ENCODE results near the gene MOG. TPM values are rescaled to one million over a fixed set of nuclear protein-coding genes. Genes with fewer than 3 reads are reported as not detected.

MOG gene
- total RNA-seq, 2 experiments from 2014 or later: not detected

DNA sequence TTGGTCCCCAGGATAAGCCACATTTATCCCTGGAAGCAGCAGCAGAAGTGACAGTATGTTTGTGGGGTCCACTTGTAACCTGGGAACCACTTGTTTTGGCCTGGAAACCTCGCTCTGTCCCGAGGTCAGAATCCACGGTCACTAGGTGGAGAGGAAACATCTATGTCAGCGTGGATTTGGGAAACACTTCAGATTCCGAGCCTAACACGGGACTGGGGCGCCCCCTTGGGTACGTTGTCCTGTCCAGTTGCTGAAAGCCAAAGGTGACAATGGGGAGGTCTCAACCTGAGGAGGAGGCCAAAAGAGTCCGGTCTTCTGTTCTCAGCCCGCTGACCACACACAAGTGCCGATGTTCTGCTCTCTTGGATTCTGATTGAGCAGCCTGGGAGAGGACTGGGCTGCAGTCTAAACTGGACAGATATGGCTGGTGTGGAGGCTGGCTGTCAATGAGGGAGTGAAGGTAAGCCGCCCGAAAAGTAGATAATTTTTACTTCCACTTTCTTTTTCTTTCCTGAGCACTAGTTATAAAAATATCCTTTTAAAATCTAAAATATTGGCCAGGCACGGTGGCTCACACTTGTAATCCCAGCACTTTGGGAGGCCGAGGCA lies 28.9 kb downstream of the MOG start:
- Mint-ChIP-seq H3K36me3 (ENCODE audit: low read depth) (no peaks in the 10 kb centered on the region), H3K9me3 (no peaks in the 10 kb centered on the region), H3K27ac (no peak overlapping the region), H3K4me1 (ENCODE audit: low read depth) (peaks cover 3% of the 10 kb centered on the region), H3K27me3 (ENCODE audit: low read depth) (no peaks in the 10 kb centered on the region), H3K4me3 (no peak overlapping the region)
- CTCF ChIA-PET: no interaction called here
- intact Hi-C loops (cut with micrococcal nuclease): no loop called here
- no peak for DNase-seq

DNA sequence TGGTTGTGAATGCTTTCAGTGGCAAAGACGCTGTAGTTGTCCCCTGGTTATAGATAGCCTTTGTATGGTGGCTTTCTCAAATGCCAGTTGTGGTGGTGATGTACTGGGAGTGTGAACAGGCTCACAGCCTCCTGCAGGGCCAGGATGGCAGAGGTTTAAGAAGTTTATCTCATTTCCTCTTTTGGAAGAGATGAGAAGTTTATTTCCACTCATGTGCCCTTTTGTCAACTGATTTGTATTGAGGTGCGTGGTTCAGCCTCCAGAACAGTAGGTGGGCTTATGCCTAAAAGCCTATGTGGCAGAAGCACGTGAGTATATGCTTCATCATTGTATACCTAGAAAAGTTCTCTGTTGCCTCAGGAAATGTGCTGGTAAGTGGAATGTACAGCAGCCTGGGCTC lies 37.7 kb downstream of the MOG start:
- no peaks in the 10 kb centered on the region for H3K4me1 Mint-ChIP-seq (ENCODE audit: low read depth)
- H3K27me3 Mint-ChIP-seq (ENCODE audit: low read depth): no peaks in the 10 kb centered on the region
- no peaks in the 10 kb centered on the region for H3K36me3 Mint-ChIP-seq (ENCODE audit: low read depth)
- DNase-seq: no peak
- H3K4me3 Mint-ChIP-seq: no peak overlapping the region
- intact Hi-C loops (cut with micrococcal nuclease): no loop called here
- peaks cover 5% of the 10 kb centered on the region for H3K9me3 Mint-ChIP-seq
- CTCF ChIA-PET: interaction anchor here (2.2 to 2.3 kb wide), 2 partner anchors 45 to 54 kb away, joined by 6 to 10 read pairs; no protein-coding TSS in a partner anchor
- H3K27ac Mint-ChIP-seq: no peak overlapping the region

DNA sequence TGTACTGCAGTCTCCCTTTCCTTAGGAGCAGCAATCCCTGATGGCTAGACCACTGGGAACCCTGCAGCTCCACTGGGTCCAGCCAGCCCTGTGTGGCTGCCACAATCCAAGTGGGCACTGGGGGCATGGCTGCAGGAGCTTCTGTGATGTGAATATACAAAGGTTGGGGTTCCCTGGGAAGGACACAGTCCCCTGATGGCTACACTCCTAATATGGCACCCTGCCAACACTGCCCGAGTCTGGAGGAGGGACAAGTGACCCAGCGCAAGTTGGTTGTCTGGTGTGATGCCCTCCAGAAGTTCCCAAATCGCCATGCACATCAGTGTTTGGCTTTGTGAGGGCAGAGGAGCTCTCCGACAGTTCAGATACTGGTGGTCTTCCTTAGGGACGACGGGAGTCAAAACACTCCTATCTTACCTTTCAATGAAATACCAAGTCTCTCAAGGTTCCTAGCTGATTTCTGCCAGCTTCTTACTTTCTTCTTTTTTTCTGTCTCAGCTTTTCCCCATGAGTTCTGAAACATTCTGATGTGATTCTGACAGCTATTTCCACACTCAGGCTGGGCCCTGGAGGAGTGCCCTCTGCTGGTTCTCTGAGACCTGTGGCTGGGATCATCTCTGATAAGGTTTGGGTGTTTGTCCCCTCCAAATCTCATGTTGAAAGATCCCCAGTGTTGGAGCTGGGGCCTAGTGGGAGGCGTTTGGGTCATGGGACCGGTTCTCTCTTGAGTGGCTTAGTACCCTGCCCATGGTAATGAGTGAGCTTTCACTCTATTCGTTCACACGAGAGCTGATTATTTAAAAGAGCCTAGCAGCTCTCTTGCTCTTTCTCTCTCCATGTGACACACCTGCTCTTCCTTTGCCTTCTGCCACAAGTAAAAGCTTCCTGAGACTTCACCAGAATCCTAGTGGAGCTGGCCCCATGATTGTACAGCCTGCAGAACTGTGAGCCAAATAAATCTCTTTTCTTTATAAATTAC lies 39.5 kb downstream of the MOG start:
- Mint-ChIP-seq H3K4me1 (ENCODE audit: low read depth) (no peaks in the 10 kb centered on the region), H3K27ac (no peak overlapping the region), H3K4me3 (no peak overlapping the region), H3K9me3 (peaks cover 5% of the 10 kb centered on the region), H3K27me3 (ENCODE audit: low read depth) (no peaks in the 10 kb centered on the region), H3K36me3 (ENCODE audit: low read depth) (no peaks in the 10 kb centered on the region)
- CTCF ChIA-PET: interaction anchor here (0.8 to 2.7 kb wide), 16 partner anchors 12 to 142 kb away, joined by 3 to 21 read pairs (median 4); no protein-coding TSS in a partner anchor
- intact Hi-C loops (cut with micrococcal nuclease): no loop called here
- DNase-seq: no peak

DNA sequence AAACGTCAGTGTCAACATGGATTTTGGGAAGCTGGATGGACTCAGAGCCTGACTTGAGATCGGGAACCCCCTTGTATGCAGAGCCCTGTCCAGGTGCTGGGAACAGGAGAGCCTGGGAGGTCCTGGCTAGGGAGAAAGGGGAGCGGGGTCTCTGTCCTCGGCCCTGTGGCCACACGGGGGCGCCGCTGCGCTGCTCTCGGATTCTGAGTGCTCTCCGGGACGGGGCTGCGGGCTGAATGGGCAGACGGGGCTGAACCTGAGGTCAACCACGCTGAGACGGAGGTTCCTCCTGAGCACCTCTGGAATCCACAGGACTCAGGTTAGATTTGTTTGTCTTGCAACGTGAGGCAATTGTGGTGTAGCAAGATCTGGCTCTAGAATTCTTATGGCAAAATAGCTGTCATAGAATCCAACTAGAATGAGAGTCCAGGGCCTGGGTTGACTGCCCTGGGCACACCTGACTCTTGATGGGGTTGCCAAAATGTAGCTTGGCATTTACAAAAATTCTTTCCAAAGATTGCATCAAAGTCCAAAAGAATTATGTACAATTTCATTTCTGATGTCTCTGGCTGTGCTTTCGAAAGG lies 45.7 kb downstream of the MOG start:
- peaks cover 12% of the 10 kb centered on the region for H3K27me3 Mint-ChIP-seq (ENCODE audit: low read depth)
- CTCF ChIA-PET: interaction anchor here (0.5 to 2.2 kb wide), 15 partner anchors 9 to 180 kb away, joined by 3 to 15 read pairs (median 4); no protein-coding TSS in a partner anchor
- peak; percentile 76 for DNase-seq
- H3K9me3 Mint-ChIP-seq: no peaks in the 10 kb centered on the region
- H3K27ac Mint-ChIP-seq: no peak overlapping the region
- no peaks in the 10 kb centered on the region for H3K36me3 Mint-ChIP-seq (ENCODE audit: low read depth)
- H3K4me3 Mint-ChIP-seq: no peak overlapping the region
- intact Hi-C loops (cut with micrococcal nuclease): no loop called here
- H3K4me1 Mint-ChIP-seq (ENCODE audit: low read depth): peaks cover 20% of the 10 kb centered on the region

DNA sequence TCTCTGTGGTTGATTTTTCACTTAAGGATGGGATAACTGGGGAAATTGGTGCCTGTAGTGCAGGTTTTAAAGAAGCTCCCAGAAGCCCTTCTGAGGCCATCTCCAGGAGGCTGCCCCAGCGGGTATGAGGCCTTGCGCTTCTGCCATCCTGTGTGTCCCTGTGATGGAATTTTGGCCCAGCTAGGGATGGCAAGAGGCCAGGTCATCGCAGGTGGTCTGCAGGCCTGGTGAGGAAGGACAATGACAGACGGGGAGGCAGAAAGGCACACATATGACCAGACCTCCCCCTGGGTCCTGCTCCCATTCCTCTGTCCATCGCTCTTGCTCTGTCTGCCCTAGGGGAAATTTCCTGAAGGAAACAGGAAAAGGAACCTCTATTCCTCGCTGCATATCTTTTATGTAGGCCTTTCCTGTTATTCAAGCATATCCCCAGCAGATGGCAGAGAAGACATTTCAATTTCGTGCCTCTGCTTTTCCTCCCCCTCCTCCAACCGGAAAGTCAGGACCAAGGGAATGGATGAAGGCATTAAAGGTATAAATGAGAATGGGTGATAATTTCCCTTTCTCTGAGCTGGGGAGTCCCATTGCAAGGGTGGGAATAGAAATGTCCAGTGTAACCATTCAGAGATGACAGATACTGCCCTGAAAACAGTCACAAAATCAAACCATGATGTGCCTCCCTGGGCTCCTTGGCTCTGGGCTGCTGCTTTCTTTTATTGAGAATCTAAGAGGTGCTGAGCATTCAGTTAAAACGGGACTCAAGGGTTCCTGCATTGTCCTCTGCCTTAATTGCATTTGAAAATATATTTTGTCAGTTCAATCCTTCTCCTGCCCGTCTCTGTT lies 48.7 kb downstream of the MOG start:
- H3K9me3 Mint-ChIP-seq: no peaks in the 10 kb centered on the region
- no peak overlapping the region for H3K27ac Mint-ChIP-seq
- H3K36me3 Mint-ChIP-seq (ENCODE audit: low read depth): no peaks in the 10 kb centered on the region
- no peak overlapping the region for H3K4me3 Mint-ChIP-seq
- H3K4me1 Mint-ChIP-seq (ENCODE audit: low read depth): peaks cover 48% of the 10 kb centered on the region
- H3K27me3 Mint-ChIP-seq (ENCODE audit: low read depth): peaks cover 12% of the 10 kb centered on the region
- intact Hi-C loops (cut with micrococcal nuclease): loop anchor here (1.0 to 5.0 kb wide), 4 partner anchors 16 to 262 kb away; no protein-coding TSS in a partner anchor
- no peak for DNase-seq
- CTCF ChIA-PET: interaction anchor here (0.7 to 2.9 kb wide), 13 partner anchors 11 to 129 kb away, joined by 3 to 15 read pairs (median 5); no protein-coding TSS in a partner anchor

DNA sequence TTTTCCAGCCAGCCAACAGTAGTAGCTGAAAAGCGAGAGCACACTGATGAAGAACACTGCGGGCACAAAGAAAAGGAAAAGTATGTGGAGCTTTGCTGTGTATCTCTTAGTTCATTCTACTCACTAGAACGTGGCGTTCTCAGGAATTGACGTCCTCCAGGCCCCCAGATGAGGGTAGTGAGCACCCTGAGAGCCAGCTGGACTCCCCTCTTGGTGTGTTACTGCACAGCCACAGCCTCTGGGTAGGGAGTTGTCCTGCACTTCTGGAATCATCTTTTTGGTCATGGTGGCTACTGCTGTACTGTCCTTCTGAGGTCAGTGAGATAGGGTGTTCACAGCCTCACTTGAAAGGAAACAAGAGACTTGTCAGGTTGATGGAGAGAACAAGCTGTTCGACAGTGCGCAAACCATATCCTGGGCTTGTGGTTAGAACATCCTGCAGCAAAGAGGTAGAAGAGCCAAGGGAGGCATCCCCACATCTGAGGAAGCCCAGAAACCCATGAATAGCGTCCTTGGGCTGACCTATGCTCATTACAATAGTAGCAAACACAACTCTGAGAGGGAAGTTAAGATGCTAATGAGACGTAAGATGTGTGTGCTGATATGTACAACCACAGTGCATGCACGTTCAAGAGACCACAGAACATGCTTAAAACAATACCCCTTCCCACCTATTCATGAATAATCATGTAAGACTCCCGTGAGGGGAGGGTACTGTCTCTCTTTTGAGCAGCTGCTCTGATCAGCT lies 51.7 kb downstream of the MOG start:
- H3K27ac Mint-ChIP-seq: peak overlapping the region; percentile 14
- no peaks in the 10 kb centered on the region for H3K36me3 Mint-ChIP-seq (ENCODE audit: low read depth)
- intact Hi-C loops (cut with micrococcal nuclease): loop anchor here (1.0 to 5.0 kb wide), 2 partner anchors 13 to 259 kb away; no protein-coding TSS in a partner anchor
- H3K4me1 Mint-ChIP-seq (ENCODE audit: low read depth): peaks cover 67% of the 10 kb centered on the region
- H3K27me3 Mint-ChIP-seq (ENCODE audit: low read depth): peaks cover 5% of the 10 kb centered on the region
- DNase-seq: peak; percentile 86
- peak overlapping the region; percentile 53 for H3K4me3 Mint-ChIP-seq
- CTCF ChIA-PET: interaction anchor here (0.7 to 3.5 kb wide), 18 partner anchors 8 to 994 kb away, joined by 3 to 14 read pairs (median 6); no protein-coding TSS in a partner anchor
- no peaks in the 10 kb centered on the region for H3K9me3 Mint-ChIP-seq

DNA sequence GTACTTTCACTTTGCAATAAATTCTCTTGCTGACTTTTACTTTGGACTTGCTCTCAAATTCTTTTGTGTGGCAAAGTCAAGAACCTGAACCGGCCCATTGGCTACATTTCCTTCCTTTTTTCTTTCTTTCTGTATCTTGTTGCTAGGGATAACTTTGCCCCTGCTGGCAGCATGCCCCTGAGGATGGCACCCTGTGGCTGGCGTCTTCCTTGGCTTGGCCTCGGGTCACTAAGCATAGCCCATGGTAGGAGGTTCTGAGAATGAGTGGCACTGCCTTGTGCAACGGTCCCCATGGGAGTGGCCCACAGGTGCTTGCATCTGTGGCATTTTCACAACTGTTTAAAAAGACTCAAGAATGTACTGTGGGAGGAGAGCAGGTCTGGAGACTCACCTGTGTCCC lies 52.3 kb downstream of the MOG start:
- no peak for DNase-seq
- intact Hi-C loops (cut with micrococcal nuclease): loop anchor here (1.0 to 5.0 kb wide), 2 partner anchors 12 to 258 kb away; no protein-coding TSS in a partner anchor
- no peaks in the 10 kb centered on the region for H3K36me3 Mint-ChIP-seq (ENCODE audit: low read depth)
- peaks cover 67% of the 10 kb centered on the region for H3K4me1 Mint-ChIP-seq (ENCODE audit: low read depth)
- H3K27ac Mint-ChIP-seq: no peak overlapping the region
- H3K9me3 Mint-ChIP-seq: no peaks in the 10 kb centered on the region
- peak overlapping the region; percentile 53 for H3K4me3 Mint-ChIP-seq
- H3K27me3 Mint-ChIP-seq (ENCODE audit: low read depth): no peaks in the 10 kb centered on the region
- CTCF ChIA-PET: interaction anchor here (0.8 to 3.5 kb wide), 9 partner anchors 12 to 59 kb away, joined by 4 to 14 read pairs (median 6); no protein-coding TSS in a partner anchor

DNA sequence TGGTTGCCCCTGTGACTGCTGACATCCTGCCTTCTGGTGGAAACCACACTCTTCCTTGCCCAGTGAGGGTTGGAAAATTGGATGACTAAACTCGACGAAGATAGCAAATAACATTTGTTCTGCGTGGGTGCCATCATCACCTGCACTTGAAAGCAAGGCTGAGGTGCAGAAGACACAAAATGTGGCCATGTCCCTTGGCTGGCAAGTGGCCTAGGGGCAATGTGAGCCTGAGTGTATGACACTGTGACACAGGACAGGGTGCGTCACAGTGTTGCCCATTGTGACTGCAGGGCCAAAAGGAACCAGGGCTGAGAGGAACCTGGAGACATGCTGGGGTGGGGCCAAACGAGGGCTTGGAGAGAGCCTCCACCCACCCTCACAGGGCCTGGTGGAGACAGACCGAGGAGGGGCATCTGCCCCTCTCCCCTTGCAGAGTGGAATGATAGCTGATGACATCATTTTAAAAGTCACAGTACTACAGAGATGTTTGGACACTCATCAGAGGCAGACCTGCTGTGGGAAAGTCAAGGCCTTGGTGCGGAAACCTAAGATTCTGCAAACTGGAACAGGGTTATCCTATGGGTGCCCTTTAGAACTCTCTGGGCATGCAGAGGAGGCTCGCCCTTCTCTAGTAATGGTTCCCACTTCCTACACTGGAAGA lies 53.5 kb downstream of the MOG start:
- CTCF ChIA-PET: interaction anchor here (0.6 to 1.8 kb wide), 2 partner anchors 10 to 28 kb away, joined by 4 to 6 read pairs; no protein-coding TSS in a partner anchor
- no peak overlapping the region for H3K4me3 Mint-ChIP-seq
- intact Hi-C loops (cut with micrococcal nuclease): no loop called here
- H3K36me3 Mint-ChIP-seq (ENCODE audit: low read depth): no peaks in the 10 kb centered on the region
- DNase-seq: no peak
- no peaks in the 10 kb centered on the region for H3K27me3 Mint-ChIP-seq (ENCODE audit: low read depth)
- peaks cover 67% of the 10 kb centered on the region for H3K4me1 Mint-ChIP-seq (ENCODE audit: low read depth)
- H3K27ac Mint-ChIP-seq: no peak overlapping the region
- no peaks in the 10 kb centered on the region for H3K9me3 Mint-ChIP-seq

DNA sequence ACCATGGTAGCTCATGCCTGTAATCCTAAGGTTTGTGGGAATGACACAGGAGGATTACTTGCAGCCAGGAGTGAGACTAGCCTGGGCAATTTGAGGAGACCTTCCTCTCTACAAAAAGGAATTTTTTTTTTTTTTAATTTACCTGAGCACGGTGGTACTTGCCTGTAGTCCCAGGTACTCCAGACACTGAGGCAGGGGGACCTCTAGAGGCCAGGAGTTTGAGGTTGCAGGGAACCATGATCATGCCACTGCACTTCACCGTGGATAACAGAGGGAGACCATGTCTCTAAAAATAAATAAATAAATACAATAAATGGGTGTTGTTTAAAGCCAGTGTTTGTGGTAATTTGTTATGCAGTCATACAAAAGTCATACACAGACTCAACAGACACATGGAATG lies 64.0 kb downstream of the MOG start:
- Mint-ChIP-seq H3K27me3 (ENCODE audit: low read depth) (no peaks in the 10 kb centered on the region), H3K9me3 (no peaks in the 10 kb centered on the region), H3K36me3 (ENCODE audit: low read depth) (peaks cover 21% of the 10 kb centered on the region), H3K4me3 (no peak overlapping the region), H3K27ac (no peak overlapping the region), H3K4me1 (ENCODE audit: low read depth) (peaks cover 32% of the 10 kb centered on the region)
- CTCF ChIA-PET: interaction anchor here (0.6 to 2.6 kb wide), 7 partner anchors 11 to 82 kb away, joined by 3 to 14 read pairs (median 3); no protein-coding TSS in a partner anchor
- intact Hi-C loops (cut with micrococcal nuclease): loop anchor here (1.0 to 5.0 kb wide), 5 partner anchors 12 to 221 kb away; partner anchors contain the start of gene HLA-A
- DNase-seq: peak; percentile 64

Measured in activated naive CD4-positive, alpha-beta T cell treated with anti-CD3 and anti-CD28 coated beads for 36 hours (primary cell).